Activated naive CD4-positive, alpha-beta T cell treated with anti-CD3 and anti-CD28 coated beads, Interleukin-2, amount 50 U/mL, for 16 hours (primary cell): ENCODE data around the gene PAK4.

ENCODE experiments used
- DNase-seq: peaks from one replicate; pipeline ENCODE4 v3.0.0-alpha.2; 2020

PAK4 gene

GRCh38 chr19:39167461-39168257 is 42.1 kb downstream of the PAK4 start:
- DNase-seq = no peak

DNA sequence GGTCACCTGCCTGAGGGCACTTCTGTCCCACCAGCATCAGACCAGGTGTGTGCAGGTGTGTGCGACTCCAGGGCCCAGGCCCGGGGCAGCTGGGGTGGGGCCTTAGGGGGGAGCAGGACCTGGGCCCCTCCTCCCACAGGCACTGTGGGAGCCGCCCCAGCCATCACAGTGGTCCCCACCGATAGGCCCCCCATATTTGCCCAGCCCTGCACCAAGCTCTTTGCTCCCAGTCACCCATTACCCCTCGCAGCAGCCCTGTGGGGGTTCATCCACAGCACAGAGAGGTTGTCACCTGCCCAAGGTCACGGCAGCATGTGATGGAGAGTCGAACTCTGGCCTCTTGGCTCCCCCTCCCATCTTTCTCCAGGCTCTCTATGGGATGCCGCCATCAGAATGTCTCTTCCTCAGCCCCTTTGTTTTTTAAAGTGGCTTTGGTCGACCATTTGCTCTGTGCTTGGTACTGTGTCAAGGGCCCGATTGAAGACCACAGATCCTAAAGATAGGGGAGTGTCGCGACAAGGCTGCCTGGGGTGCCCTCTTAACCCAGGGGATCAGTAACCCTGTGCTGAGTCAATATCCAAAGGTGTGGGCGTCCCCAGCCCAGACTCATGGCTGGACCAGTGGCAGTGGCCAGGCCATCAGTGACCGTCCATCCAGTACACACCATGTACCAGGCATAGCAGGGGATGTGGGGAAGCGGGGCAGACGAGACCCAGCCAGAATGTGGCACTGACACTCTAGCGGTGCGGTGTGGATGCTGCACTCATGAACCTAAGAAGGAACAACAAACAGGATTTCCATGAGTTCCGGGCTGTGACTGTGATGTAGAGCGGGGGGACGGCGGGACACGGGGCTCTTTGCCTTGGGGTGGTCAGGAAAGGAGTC is 42.9 kb downstream of the PAK4 start:
- DNase-seq = no peak

DNA sequence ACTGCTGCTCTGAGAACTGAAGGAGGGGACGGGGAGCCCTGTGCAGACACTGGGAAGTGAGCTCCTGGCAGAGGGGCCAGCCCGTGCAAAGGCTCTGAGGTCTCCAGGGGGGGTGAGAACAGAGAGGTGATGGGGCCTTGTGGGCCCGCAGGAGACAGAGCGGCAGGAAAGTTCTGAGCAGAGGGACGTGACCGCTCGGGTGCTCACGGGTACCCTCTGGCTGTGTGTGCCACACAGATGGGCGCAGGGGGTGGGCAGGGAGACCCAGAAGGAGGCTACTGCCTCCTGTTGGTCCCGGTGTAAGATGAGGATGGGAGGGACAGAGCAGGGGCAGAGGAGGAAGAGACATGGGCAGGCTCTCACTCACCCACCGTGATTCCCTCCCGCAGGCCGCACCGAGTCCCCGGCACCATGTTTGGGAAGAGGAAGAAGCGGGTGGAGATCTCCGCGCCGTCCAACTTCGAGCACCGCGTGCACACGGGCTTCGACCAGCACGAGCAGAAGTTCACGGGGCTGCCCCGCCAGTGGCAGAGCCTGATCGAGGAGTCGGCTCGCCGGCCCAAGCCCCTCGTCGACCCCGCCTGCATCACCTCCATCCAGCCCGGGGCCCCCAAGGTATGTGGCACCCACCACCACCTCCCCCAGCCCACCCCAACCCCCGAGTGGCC is 43.7 kb downstream of the PAK4 start:
- DNase-seq = no peak

DNA sequence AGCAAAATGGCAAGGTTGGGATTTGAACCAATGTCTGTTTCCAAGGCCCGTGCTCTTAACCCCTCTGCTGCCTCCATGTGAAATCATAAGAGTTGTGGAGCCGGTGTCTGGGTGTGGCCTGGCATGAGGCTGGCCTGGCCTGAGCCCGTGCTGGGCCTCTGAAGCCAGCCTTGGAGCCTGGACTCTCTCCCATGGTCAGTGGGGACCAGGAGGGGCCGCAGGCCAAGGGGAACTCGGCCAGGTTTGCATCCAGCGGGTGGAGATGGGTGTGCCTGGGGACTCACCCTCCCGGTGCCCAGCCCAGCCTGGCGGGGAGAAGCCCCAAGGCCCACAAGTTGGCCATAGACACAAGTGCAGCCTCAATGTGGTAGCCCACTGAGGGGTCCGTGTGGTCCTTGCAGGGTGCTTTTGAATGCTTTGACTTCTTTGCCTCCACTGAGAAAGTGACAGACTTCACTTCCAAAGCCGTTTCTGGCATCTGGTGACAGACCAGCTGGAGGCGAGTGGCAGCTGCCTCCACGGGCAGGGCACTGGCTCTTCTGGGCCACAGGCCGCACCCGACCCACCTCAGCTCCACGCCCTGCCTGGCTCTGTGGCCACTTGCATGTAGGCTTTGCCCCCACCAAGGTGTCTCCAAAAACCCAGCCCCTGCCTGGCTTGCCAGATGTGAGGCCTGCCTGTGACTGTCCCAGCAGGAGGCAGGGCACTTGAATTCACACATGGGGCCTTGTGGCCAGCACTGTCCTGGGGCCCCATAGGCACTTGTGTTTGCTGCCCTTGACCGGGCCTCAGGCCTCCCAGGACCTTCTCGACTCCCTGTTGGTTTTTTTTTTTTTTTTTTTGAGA is 45.0 kb downstream of the PAK4 start:
- no peak for DNase-seq

- no peak for DNase-seq
Observed at GRCh38 chr19:39171479-39172465, 46.2 kb downstream of the PAK4 start.

DNA sequence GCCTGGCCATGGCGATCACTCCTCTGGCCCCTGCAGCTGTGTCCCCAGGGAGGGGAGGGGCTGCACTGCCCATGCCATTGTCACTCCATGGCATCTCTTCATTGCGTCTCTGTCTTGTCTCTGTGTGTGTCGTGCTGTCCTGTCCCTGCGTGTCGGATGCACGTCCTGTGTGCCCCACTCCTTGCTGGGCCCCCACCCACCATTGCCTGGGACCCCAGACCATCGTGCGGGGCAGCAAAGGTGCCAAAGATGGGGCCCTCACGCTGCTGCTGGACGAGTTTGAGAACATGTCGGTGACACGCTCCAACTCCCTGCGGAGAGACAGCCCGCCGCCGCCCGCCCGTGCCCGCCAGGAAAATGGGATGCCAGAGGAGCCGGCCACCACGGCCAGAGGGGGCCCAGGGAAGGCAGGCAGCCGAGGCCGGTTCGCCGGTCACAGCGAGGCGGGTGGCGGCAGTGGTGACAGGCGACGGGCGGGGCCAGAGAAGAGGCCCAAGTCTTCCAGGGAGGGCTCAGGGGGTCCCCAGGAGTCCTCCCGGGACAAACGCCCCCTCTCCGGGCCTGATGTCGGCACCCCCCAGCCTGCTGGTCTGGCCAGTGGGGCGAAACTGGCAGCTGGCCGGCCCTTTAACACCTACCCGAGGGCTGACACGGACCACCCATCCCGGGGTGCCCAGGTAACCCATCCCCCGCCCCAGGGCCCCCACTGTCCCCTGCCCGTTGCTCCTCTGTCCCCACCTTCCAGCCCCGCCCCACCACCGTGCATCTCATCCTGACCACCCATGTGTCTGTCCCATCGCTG is 47.3 kb downstream of the PAK4 start:
- no peak for DNase-seq

GRCh38 chr19:39173502-39173991 is 48.0 kb downstream of the PAK4 start:
- no peak for DNase-seq

DNA sequence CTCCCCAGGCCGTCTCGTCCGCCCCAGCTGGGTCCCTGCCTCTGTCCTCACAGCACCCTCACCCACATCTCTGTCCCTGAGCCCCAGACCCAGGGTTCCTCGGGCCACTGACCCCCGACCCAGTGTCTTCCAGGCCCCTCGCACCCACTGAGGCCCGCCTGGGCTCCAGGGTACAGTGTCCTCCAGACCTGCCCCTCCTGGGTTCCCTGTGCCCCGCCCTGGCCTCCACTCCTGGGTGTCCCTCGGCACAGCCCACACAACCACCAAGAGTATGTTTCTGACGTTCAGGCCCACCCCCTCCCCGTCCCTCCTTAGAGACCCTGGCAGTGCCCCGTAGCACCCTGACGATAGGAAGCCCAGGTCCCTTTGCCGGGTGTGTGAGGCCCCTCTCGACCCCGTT is 48.6 kb downstream of the PAK4 start:
- DNase-seq = no peak

- DNase-seq = no peak
Observed at GRCh38 chr19:39174558-39175544, 49.3 kb downstream of the PAK4 start.

- DNase-seq = no peak
Observed at GRCh38 chr19:39175564-39175963, 50.0 kb downstream of the PAK4 start.

- DNase-seq = no peak
Observed at GRCh38 chr19:39177110-39177699, 51.6 kb downstream of the PAK4 start.

DNA sequence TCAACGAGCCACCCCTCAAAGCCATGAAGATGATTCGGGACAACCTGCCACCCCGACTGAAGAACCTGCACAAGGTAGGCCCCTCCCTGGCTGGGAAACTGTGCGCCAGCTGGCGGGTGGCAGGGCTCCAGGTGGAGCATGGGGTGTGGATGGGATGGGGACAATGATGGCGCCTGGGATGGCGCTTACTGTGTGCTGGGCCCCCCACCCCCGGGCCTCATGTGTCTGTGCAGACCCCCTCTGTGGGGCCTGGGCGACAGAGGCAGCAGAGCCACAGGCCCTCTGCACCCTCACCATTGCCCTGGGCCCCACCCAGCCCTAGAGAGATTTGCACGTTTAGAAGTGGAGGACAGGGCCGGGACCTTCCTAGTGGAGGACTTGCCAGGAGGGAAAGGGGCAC is 52.1 kb downstream of the PAK4 start:
- no peak for DNase-seq

GRCh38 chr19:39178296-39179006 is 52.9 kb downstream of the PAK4 start:
- DNase-seq = no peak

- no peak for DNase-seq
Observed at GRCh38 chr19:39179754-39180153, 54.2 kb downstream of the PAK4 start.

- no peak for DNase-seq
Observed at GRCh38 chr19:39180749-39181148, 55.2 kb downstream of the PAK4 start.

DNA sequence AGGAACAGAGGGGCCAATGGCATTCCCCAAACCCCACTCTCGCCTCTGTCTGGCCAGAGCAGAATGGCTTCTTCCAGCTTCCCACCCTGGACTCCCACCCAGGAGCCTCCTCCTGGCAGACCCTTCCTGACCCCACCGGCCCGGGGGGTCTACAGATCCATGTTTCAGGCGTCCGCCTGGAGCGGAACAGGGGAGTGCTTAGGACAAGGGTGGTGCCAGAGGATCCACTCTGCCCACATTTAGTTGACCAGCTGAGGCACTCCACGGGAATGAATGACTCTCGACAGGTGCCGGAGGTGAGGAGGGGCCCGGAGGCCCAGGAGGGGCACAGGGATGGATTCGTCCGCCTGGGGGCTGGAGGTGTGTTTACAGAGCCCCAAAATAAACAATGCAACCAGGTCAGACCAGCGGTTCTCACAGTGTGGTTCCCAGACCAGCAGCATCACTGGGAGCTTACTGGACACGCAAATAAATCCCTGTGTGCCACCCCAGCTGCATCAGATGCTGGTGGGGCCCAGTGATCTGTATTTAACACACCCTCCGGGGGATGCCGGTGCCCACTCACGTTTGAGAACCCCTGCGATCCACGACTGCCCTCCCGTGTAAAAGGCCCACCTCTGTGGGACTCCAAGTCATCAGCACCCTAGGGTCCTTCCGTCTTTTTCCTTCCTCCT is 56.1 kb downstream of the PAK4 start:
- DNase-seq = no peak

DNA sequence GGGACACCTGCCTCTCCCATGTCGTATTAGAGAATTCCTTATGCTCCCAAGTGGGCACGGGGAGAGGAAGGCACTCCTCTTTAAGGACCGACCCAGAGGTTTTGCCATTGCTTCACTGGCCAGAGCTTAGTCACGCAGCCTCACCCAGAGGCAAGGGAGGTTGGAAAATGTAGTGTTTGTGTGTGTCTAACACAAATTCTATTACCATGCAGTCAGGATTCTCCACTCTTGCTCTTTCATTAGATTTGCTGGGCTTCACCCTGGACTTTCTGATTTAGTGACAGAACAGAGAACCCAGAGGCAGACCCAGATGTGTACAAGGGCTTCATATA is 56.6 kb downstream of the PAK4 start:
- DNase-seq = no peak
